OCI-LY7 (cell line): ENCODE measurements around the gene SDK2. TPM values are rescaled to one million over a fixed set of nuclear protein-coding genes. Genes with fewer than 3 reads are reported as not detected.

Source experiments
- BruUV-seq: library from RNA; stranded (reverse); fragments of 400-500 nt; replicated peaks from 2 replicates; lab custom pipeline; 2021; lab: Mats Ljungman, UMichigan
- CTCF ChIA-PET: fragments of 300-600 bp; sonication (Branson Sonifier 250); formaldehyde crosslinking; loops from one replicate; lab custom pipeline; 2022; ENCODE audit warnings: antibody characterized with exemption; ENCODE audit not compliant: unreplicated experiment; lab: Charles Lee
- POLR2A ChIA-PET: fragments of 300-600 bp; sonication (Branson Sonifier 250); formaldehyde crosslinking; loops from one replicate; lab custom pipeline; 2022; ENCODE audit warnings: antibody characterized with exemption; lab: Charles Lee
- DNase-seq: peaks from one replicate; pipeline ENCODE4 v3.0.0-alpha.2; 2015; ENCODE audit warnings: low spot score
- H2AFZ ChIP-seq: fragments of 200-600 bp; sonication (generic), shearing (Covaris generic); 2 replicates; pipeline ENCODE4 v1.6.1; 2014; ENCODE audit warnings: mild to moderate bottlenecking, antibody characterized with exemption, low read length, moderate library complexity
- H3K27ac ChIP-seq: fragments of 200-600 bp; sonication (generic); 2 replicates; pipeline ENCODE4 v1.5.1; 2014; ENCODE audit warnings: mixed run types, low read depth, mild to moderate bottlenecking, moderate library complexity, low read length, inconsistent platforms; ENCODE audit not compliant: poor library complexity, severe bottlenecking
- H3K36me3 ChIP-seq: fragments of 200-600 bp; sonication (generic); 2 replicates; pipeline ENCODE4 v1.6.1; 2014; ENCODE audit warnings: mild to moderate bottlenecking, antibody characterized with exemption, low read length, moderate library complexity, mixed read lengths; ENCODE audit not compliant: insufficient read depth
- H3K4me1 ChIP-seq: fragments of 200-600 bp; sonication (generic); 2 replicates; pipeline ENCODE4 v1.5.1; 2014; ENCODE audit warnings: mild to moderate bottlenecking, low read length; ENCODE audit not compliant: insufficient read depth, poor library complexity, severe bottlenecking
- H3K4me2 ChIP-seq: fragments of 200-600 bp; sonication (generic); 2 replicates; pipeline ENCODE4 v1.6.1; 2014; ENCODE audit warnings: mild to moderate bottlenecking, low read length
- H3K4me3 ChIP-seq: fragments of 200-600 bp; sonication (generic); 2 replicates; pipeline ENCODE4 v1.5.1; 2014; ENCODE audit warnings: mild to moderate bottlenecking, low read depth, low read length; ENCODE audit not compliant: poor library complexity, severe bottlenecking
- H3K79me2 ChIP-seq: fragments of 200-600 bp; sonication (generic); 2 replicates; pipeline ENCODE4 v1.6.1; 2016; ENCODE audit warnings: low read depth, mild to moderate bottlenecking, low read length, moderate library complexity, mixed read lengths; ENCODE audit not compliant: insufficient read depth
- H3K9me2 ChIP-seq: fragments of 200-600 bp; sonication (generic); 2 replicates; pipeline ENCODE4 v1.6.1; 2016; ENCODE audit warnings: mild to moderate bottlenecking, low read length, mixed read lengths; ENCODE audit not compliant: insufficient read depth
- H3K9me3 ChIP-seq: fragments of 200-600 bp; sonication (generic); 2 replicates; pipeline ENCODE4 v1.6.1; 2014; ENCODE audit warnings: mild to moderate bottlenecking, mixed run types, low read length, mixed read lengths
- H4K20me1 ChIP-seq: fragments of 200-600 bp; sonication (generic); 2 replicates; pipeline ENCODE4 v1.6.1; 2014; ENCODE audit warnings: mild to moderate bottlenecking, antibody characterized with exemption, low read length, moderate library complexity, mixed read lengths; ENCODE audit not compliant: insufficient read depth
- CTCF ChIP-seq: fragments of 200-600 bp; sonication (generic); conservative IDR thresholded peaks from 2 replicates; pipeline ENCODE4 v1.5.1; 2014; ENCODE audit warnings: mild to moderate bottlenecking, antibody characterized with exemption, low read length, moderate library complexity, mixed read lengths
- EZH2phosphoT487 ChIP-seq: fragments of 200-600 bp; sonication (generic); IDR thresholded peaks from 2 replicates; pipeline ENCODE4 v1.6.1; 2018; ENCODE audit warnings: low read depth, borderline replicate concordance, mild to moderate bottlenecking, mixed run types, antibody characterized with exemption, low read length, moderate library complexity, mixed read lengths
- intact Hi-C: fragments of 100-400 bp; cut with micrococcal nuclease; formaldehyde crosslinking; loops from one replicate; pipeline ENCODE4 v1.10.0; 2022; ENCODE audit not compliant: unreplicated experiment
- total RNA-seq, 2 experiments: library from RNA; depleted of rRNA in 1 of 2; stranded (reverse); fragments of >200 nt in 1 of 2; shearing (Covaris generic) in 1 of 2; gene quantifications; 2 replicates each; pipeline ENCODE4 v1.2.3, GENCODE V29; 2014 to 2022

SDK2 gene
- total RNA-seq, 2 experiments from 2014 or later, result 0.32 to 1.8 TPM

- Histone ChIP-seq H3K36me3 (no peaks in the 10 kb centered on the region), H2AFZ (no peak overlapping the region), H3K9me3 (no peaks in the 10 kb centered on the region), H3K27ac (no peak overlapping the region), H3K4me1 (no peaks in the 10 kb centered on the region), H3K4me2 (no peak overlapping the region), H3K4me3 (no peak overlapping the region), H3K79me2 (no peaks in the 10 kb centered on the region), H3K9me2 (no peaks in the 10 kb centered on the region), H4K20me1 (no peaks in the 10 kb centered on the region)
- no peak for DNase-seq
- BruUV-seq, result no TSS peak
- TF ChIP-seq EZH2phosphoT487, result no peak
- TF ChIP-seq CTCF, result no peak
- intact Hi-C loops, result no loop called here
- ChIA-PET CTCF (no interaction called here), POLR2A (no interaction called here)
These were observed 357.4 kb downstream of the SDK2 start for GRCh38 chr17:73286863-73287296.

- intact Hi-C loops, result no loop called here
- TF ChIP-seq EZH2phosphoT487 (no peak), CTCF (no peak)
- Histone ChIP-seq H3K79me2 (no peaks in the 10 kb centered on the region), H3K9me2 (no peaks in the 10 kb centered on the region), H3K27ac (no peak overlapping the region), H3K4me3 (no peak overlapping the region), H4K20me1 (no peaks in the 10 kb centered on the region), H2AFZ (no peak overlapping the region), H3K4me1 (no peaks in the 10 kb centered on the region), H3K9me3 (no peaks in the 10 kb centered on the region), H3K36me3 (no peaks in the 10 kb centered on the region), H3K4me2 (no peak overlapping the region)
- CTCF ChIA-PET, result no interaction called here
- no peak for DNase-seq
- POLR2A ChIA-PET, result no interaction called here
- BruUV-seq, result no TSS peak
These were observed 358.1 kb downstream of the SDK2 start for GRCh38 chr17:73285916-73286862.

GRCh38 chr17:73285603-73285908, 358.7 kb downstream of the SDK2 start:
- Histone ChIP-seq H3K9me2 (no peaks in the 10 kb centered on the region), H3K79me2 (no peaks in the 10 kb centered on the region), H3K4me3 (no peak overlapping the region), H3K4me2 (no peak overlapping the region), H3K36me3 (no peaks in the 10 kb centered on the region), H2AFZ (no peak overlapping the region), H3K9me3 (no peaks in the 10 kb centered on the region), H3K4me1 (no peaks in the 10 kb centered on the region), H3K27ac (no peak overlapping the region), H4K20me1 (no peaks in the 10 kb centered on the region)
- TF ChIP-seq CTCF, result no peak
- TF ChIP-seq EZH2phosphoT487, result no peak
- no peak for DNase-seq
- POLR2A ChIA-PET, result no interaction called here
- intact Hi-C loops, result no loop called here
- CTCF ChIA-PET, result no interaction called here
- BruUV-seq, result no TSS peak
